ENCODE measurements around the gene CAPN9.
A peak's percentile ranks its signal among the peaks of the same experiment; 100 is the strongest.
"Not testable (repeated sequence)": the region's sequence is repeated elsewhere in the genome, so short reads cannot be mapped to it uniquely, and the experiment has no call there.

CAPN9 gene

DNA sequence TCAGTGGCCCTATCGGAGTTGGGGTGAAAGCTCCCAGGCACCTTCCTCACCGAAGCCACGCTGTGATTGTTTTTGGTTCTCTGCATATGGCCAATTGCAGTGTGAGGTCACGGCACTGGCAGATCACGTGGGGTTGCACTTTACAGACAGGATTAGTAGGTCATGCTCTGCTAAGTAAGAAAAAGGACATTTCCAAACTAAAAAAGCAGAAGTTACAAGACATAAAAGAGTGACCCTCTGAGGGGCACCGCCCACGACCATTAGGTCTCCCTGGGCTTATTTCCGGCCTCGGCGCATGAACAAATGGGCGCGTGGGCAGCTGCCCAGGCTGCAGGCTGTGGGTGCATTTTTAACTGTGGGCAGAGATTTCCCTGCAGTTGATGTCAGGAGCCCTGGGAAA is 2.0 kb downstream of the CAPN9 start:
- DNase-seq = no peak

DNA sequence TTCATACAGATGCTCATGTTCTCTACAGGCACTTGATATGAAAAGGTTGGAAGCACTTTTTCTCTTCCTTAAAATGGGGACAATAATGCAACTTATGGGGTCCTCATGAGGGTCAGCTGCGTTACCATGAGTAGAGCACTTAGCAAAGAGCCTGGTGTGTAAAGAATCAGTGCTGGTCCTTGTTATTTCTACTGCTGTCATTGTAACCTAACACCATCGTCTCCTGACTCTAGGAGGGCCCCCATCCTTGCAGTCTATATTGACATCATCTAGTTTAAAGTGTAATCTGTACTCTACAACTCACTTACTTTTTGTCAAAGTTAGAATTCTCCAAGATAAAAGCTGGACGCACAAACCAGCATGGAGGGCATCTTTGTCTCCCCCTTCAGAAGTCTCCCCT is 2.4 kb downstream of the CAPN9 start:
- peak; percentile 44 for DNase-seq

DNA sequence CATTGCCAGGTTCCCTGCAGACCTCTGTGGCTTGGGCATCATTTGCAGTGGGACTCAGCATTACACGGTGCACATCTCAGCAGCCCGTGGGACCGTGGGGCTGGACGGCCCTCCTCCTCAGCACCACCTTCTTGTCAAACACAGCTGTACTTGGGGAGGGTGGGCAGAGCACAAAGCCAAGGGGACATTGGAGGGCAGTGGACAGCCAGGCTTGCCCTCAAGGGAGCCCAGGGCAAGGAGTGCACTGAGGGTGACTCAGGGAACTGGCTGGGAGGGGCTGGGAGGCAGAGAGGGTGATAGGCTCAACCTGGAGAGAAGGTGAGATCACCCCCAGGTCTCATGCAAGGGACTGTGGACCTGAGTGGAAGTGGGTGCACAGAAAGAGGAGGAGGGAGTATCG is 3.4 kb downstream of the CAPN9 start:
- DNase-seq = no peak

DNA sequence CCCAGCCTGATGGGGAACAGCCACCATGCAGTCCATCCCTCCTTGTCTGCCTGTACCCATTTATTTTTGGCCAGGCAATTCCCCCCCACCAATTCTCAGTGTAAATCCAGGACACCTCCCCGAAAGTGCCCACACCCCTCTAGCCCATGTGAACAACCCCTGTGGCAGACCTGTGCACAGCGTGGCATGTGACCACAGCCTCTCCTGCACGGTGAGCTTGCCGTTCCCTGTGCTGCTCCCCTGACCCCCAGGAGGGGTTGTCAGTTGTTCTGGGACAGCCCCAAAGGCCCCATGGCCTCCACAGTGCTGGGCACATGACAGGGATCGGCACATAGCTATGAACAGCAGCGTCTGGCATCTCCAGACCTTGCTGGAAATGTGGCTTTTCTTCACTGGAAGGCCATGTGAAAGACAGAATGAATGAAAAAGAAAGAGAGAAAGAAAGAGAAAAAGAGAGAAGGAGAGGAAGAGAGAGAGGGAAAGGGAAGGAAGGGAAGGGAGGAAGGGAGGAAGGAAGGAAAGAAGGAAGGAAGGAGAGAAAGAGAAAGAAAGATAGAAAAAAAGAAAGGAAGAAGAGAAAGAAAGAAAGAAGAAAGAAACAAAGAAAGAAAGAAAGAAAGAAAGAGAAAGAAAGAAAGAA is 3.9 kb downstream of the CAPN9 start:
- no peak for DNase-seq

DNA sequence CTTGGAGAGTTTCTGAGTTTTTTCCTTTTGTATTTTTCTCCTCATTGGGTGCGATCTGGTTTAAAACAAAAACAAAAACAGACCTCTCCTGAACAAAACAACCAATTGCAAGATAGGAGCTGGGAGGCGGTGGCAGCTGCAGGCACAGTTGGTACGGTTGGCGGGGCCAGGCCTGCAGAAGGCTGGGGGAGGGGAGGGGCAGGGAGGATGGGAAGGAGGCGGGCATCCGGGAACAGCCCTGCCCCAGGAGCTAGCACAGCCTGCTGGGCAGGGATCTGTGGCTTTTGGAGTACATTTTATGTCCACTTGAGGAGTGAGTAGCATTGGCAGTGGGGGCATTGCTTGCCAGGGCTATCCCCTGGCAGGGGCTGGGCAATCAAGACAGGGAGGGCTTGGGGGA is 5.2 kb downstream of the CAPN9 start:
- DNase-seq = peak; percentile 86

DNA sequence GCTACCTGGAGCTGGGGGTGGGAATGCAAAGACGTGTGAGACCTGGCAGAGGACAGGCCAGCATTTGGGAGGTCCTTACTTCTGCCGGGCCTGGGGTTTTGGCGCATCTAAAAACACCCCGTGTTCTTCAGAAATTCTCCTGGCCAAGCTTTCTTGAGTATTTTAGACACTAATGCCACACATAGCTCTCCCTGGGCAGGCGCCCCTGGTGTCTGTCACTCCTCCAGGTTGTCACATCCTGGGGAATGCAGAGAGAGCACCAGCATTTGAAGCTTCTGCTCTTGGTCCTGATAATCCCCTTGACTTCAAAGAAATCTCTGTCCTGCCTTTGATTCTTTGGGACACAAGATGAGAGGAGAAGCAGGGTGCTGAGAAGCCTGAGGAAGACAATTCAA is 6.0 kb downstream of the CAPN9 start:
- DNase-seq = no peak

DNA sequence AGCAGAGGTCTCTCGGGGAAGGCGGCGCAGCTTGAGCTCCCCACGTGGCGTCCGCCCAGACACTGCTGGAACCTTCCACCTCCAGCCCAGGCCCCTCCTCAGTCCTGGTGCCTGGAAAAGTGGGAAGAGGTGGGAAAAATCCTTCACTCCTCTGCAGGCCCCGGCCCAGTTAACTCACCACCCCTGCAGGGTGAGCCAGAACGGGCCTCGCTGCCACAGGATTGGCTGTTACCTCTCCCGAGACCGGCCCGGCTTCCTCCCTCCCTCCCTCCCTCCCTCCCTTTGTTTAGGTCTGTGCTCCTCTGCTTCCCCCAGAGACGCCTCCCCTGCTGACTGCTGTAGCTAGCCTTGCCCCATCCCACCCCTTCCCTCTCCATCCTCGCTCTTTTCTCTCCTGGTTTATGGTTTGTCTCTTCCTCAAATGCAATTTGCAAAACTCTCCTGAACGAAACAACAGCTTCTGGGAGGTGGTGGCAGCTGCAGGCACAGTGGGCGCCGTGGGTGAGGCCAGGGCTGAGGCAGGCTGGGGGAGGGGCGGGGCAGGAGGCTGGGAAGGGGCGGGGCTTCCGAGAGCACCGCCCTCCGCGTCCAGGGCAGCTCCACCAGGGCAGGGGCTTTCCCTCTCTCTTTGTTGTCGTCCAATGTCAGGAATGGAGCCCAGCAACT is 6.5 kb downstream of the CAPN9 start:
- DNase-seq = peak; percentile 94

DNA sequence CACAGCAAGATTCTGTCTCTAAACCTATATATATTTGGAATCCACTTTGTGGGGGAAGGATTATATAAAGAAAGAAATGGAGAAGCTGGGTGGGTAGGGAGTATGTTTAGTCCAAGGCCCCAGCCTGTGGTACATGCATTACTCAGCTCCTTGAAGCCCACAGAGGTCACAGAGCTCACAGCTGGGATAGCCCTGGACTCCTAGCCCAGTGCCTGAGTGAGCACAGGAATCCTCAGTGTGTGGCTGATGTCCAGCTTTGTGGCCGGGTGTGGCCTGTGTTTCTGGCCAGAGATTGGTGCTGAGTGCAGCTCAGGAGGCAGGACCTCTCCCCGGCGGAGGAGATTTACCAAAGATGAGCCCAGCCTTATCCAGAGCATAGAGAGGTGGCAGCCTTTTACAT is 7.6 kb downstream of the CAPN9 start:
- DNase-seq = no peak

DNA sequence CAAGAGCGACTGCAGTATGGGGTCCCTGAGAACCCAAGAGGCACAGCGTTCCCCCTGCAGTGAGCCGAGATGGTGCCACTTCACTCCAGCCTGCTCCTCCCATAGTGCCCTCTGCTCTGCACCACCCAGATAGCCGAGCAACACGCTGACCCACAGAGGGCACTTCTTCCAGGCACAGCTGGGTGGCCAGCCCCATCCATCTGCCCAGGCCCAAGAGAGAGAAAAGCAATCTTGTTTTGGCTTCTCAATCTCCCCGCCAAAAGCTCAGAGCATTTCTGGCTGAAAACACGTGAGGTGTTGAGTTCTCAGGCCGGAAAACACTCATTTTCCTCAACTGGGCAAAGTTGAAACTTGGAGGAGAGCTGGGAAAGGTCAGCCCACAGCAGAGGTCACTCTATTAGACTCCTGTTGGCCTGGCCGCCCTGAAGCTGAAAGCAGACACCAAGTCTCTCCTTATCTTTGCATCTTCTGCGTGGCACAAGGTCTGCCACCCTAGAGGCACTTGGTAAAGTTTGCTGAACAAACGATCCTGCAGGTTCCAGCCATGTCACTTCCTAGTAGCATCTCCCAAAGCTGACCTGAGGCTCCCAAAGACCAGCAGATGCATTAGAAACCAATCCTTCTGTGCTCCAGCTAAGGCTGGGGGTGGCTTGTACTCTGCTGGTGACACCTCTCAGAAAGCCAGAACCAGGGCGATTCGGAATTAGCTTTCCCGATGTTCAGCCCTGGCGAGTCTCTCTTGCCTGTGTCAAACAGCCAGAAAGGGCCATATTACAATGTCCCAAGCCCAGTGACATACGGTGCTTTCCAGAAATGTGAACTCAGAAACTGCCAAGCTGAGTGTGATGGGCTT is 10.9 kb downstream of the CAPN9 start:
- DNase-seq = no peak

DNA sequence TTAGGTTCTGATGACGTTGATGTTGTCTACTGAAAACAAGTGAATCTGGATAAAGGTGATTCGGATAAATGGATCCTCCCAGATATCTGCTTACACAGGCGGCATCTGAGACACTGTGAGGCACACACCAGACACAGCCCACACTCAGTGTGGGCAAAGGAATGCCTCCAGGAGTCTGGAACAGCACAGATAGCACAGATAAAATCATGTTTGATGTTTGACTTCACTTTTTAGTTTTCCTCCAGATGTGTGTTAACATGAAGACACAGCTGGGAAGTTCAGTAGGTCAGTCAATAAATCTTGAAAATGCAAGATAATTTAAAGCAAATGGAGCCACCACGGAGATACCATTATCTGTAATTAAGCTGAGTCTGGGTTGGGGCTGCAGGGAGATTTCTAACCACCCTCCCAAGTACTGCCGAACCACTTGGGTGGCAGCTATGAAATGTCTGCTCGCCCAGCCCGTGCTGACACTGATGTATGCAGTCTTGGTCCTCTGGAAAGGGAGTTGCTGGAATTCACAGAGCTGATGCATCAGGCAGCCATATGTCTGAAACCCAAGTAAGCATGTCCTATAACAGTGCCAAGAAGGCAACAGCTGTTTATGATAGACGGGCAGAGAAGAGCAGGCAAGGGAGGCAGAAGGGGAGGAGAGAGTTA is 11.7 kb downstream of the CAPN9 start:
- DNase-seq = no peak

DNA sequence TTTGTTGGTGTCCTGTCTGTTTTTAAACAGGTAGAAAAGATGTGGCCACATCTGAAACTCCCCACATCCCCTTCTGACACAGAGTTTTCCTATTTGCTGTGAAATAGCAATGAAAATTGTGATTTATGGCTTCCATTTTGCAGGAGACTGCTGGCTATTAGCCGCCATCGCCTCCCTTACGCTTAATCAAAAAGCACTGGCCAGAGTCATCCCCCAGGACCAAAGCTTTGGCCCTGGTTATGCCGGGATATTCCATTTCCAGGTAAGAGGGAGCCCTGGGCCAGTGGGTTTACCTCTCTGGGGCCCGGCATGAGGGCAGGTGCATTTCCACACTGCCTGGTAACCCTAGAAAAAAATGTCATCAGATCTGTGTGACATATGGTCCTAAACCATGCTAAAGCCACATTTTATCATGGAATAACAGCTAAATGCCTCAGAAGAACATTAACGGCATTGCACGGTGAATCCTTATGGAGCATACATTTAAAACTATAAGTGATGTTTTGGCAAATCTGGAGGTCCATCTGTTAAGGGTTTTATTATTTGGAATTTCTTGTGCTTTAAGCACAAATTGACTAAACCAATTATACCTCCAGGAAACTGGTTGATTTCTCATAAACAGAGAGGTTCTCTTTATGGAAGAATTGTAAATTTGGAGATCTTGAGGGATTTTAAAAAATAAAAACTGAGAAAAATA is 12.3 kb downstream of the CAPN9 start:
- no peak for DNase-seq

DNA sequence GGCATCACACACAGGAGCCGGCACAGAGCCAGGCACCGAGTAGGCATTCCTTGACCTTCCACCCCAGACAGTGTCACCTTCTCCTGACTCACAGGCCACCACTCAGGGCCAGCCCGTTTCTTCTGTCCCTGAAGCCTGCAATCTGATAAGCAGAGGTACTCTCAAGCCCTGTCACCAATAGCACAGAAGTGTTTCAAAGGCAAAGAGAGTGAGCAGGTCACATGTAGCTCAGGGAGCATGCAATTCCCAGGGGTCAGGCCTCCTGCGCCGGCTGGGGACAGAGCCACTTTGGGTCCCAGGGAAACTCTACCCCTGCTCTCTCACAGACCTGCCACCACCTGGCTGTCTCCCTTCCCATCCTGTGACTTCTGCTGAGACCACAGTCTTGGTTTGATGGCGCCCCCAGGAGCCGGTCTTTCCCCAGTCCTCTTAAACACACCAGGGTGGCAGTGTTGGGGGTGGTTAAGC is 13.2 kb downstream of the CAPN9 start:
- no peak for DNase-seq

DNA sequence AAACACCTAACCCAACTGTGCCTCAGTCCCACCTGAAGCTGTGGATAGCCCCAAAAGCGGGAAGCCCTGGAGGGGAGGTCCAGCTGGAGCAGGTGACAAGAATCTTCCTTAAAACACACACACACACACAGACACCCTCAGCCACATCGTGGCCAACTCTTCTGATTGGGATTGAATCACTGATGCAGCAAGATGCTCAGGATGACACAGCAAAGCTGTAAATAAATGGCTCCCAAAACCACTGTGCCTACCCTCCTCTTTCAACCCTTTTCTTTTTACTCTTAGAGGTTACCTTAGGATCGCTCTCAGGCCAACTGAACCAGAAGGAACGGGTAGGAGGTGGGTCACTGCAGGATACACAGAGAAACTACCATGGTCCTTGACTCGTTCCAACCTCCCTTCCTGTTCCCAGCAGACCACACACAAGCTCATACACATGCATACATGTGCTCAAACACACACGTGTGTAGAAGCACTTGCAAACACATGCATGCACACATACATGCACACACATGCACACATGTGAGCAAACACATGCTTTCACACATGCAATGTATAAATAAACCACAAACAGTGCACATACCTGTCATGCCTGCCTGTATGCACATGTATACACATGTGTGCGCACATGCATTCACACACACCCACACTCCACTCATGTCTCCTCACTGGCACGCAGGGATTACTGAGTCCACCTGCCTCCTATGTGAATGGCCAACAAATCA is 14.4 kb downstream of the CAPN9 start:
- no peak for DNase-seq

DNA sequence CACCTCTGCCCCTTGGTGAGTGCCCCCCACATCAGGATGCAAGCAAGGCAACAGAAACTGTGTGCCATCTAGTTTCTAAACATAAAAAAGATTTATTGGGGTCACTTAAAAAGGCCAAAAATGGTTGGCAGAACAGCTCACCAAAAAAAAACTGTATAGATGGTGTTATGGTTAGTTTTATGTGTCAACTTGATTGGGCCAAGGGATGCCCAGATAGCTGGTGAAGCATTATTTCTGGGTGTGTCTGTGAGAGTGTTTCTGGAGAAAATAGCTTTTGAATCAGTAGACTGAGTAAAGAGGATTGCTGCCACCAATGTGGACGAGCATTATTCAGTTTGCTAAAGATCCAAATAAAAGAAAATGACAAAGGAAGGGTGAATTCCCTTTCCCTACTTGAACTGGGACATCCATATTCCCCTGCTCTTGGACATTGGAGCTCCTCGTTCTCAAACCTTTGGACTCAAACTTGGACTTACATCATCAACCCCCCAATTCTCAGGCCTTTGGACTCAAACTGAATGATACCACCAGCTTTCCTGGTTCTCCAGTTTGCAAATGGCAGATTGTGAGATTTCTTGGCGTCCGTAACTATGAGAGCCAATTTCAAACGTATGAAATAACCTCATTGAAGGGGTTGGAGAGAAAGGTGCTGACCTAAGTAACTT is 16.9 kb downstream of the CAPN9 start:
- no peak for DNase-seq

DNA sequence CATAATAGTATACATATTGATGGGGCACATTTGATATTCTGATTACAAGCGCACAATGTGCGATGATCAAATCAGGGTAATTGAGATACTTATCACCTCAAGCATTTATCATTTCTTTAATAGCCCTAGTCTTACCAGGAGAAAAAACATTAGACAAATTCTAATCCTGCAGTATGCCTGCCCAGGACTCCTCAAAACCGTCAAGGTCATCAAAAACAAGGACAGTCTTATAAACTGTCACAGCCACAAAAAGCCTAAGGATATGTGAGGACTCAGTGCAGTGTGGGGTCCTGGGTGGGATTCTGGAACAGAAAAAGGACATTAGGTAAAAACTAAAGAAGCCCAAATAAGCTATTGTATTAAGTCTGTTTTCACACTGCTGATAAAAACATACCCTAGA is 19.1 kb downstream of the CAPN9 start:
- no peak for DNase-seq

DNA sequence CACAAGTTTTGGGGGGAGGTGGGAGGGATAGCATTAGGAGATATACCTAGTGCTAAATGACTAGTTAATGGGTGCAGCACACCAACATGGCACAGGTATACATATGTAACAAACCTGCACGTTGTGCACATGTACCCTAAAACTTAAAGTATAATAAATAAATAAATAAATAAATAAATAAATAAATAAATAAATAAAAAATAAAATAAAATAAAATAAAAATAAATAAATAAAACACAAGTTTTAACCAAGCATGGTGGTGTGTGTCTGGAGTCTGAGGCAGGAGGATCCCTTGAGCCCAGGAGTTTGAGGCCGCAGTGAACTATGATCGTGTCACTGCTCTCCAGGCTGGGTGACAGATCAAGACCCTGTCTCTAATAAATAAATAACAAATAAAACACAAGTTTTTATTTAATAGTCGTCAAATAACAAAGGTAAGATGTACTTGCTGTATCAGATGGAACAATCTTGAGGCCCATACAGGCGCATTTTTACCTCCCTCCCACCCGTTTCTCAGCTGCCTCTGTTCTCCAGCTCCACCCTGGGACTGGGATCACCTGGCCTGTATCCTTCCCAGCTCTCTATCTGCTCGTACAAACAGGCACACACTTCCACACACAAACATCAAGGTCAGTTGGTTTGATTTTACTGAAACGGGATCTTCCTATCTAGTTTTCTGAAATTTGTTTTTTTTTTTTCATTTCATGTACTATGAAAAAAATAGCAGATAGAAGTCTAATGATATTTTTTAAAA is 20.8 kb downstream of the CAPN9 start:
- DNase-seq = not testable (repeated sequence)

DNA sequence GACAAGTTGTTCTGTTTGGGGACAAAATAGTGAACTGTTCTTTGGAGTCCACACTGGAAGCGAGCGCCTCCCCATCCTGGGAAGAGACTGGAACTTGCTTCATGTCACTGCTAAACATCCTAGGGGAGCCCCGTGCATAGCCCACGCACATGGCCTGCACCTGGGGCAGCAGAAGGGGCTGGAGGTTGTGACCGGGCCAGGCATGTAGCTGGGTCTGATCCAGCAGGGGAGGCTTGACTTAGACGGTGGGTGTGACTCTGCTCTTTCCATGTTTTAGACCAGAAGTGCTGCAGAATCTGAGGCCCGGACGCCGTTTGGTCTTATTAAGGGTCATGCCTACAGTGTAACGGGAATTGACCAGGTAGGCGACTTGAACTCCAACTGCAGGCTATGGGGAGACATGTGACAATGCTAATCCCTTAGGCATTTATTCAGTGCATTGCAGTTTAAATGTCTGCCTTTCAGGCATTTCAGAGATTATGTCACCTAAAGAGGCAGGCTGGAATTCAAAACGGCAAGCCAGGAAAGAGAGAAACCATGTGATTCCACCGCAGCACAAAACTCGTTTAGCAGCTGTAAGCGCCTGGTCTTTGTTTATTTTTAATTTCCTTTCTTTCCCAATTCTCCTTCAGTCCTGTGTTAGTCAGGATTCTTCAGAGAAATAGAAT is 21.8 kb downstream of the CAPN9 start:
- peak; percentile 8 for DNase-seq

DNA sequence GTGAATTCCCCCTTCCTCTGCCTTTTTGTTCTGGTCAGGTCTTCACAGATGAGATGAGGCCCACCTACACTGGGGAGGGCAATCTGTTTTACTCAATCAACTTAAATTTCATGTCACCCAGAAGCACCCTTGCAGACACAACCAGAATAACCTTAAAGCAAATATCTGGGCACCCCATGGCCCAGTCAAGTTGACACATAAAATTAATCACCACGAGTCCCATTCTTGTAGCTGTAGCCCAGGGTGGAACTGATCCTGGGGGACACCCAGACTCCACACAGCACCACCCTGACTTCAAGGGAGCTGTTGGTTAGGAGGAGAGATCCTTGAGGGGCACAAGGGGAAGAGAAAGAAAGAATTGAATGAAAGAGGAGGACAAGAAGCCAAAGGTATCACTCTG is 23.1 kb downstream of the CAPN9 start:
- no peak for DNase-seq

DNA sequence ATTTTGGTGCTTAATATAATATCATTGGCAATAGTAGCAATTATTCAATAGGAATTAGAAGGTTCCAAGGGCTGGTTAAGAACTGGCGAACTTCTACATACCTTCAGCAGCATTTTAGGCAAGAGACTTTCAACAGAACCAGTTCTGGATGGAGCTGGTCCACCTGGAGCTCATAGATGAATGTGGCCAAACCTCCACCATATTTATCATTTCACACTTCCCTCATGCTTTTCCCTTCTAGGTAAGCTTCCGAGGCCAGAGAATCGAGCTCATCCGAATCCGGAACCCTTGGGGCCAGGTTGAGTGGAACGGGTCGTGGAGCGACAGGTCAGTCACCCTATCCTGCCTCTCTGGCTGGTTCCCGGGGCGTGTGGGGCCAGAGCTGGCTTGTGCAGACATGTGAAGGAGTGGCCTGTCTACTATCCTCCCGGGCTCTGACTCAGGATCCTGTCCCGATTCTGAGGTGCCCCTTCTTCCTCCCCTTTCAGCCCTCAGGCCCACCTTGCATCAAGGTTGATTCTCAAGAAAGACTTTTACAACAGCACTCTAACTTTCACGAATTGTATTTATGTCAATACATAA is 24.7 kb downstream of the CAPN9 start:
- DNase-seq = no peak

All from NCI-H510A treated with DMSO at 0.1 percent for 48 hours (cell line).